ENCODE measurements around the gene L3MBTL4. TPM values are rescaled to one million over a fixed set of nuclear protein-coding genes. Genes with fewer than 3 reads are reported as not detected.

Gene L3MBTL4
- total and polyA plus RNA-seq, 4 donors, result 2.3 to 15.0 (median 5.0) TPM

- TF ChIP-seq, protein P1, sequence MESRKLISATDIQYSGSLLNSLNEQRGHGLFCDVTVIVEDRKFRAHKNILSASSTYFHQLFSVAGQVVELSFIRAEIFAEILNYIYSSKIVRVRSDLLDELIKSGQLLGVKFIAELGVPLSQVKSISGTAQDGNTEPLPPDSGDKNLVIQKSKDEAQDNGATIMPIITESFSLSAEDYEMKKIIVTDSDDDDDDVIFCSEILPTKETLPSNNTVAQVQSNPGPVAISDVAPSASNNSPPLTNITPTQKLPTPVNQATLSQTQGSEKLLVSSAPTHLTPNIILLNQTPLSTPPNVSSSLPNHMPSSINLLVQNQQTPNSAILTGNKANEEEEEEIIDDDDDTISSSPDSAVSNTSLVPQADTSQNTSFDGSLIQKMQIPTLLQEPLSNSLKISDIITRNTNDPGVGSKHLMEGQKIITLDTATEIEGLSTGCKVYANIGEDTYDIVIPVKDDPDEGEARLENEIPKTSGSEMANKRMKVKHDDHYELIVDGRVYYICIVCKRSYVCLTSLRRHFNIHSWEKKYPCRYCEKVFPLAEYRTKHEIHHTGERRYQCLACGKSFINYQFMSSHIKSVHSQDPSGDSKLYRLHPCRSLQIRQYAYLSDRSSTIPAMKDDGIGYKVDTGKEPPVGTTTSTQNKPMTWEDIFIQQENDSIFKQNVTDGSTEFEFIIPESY (IDR thresholded peaks at IDR 0.05), result no peak
- TF ChIP-seq ATF3 (IDR thresholded peaks at IDR 0.05) (no peak), FOXA2 (IDR thresholded peaks at IDR 0.05) (no peak), GABPA (IDR thresholded peaks at IDR 0.05 in 1 of 2, conservative IDR thresholded peaks at IDR 0.05 in 1 of 2) (no peak)
Measured at GRCh38 chr18:5964996-5965395, 449.7 kb downstream of the L3MBTL4 start (continued).

DNA sequence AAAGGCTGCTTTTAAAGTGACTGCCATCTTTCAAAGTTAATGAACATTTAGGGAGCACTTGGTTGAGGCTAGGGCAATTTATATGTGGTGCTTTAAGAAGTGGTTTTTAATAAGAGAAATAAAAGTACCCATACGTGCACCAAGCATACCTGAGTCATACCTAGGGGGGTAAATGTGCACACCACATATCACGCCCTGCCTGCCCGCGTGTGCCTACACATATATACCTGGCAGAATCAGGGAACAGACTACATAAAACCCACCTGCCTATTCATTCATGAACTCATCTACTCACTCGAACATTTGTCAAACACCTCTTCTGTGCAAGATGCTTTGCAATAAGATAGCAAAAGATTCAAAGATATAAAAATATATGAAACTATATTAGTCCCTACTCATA, 450.1 kb downstream of the L3MBTL4 start:
- no peak for TF ChIP-seq CTCF (IDR thresholded peaks at IDR 0.05; ENCODE audit: low read depth, low read length, missing input control)
- no peak for TF ChIP-seq SP1 (IDR thresholded peaks at IDR 0.05)
- no peak for TF ChIP-seq RXRA (IDR thresholded peaks at IDR 0.05)
- TF ChIP-seq HNF4A (conservative IDR thresholded peaks at IDR 0.05), result no peak
- no peak for TF ChIP-seq TAF1 (conservative IDR thresholded peaks at IDR 0.05)
- no peak for TF ChIP-seq YY1 (IDR thresholded peaks at IDR 0.05)
- no peak overlapping the region for H3K27ac ChIP-seq (ENCODE audit: low read depth in 1 of 2, low read length in 2 of 2)

GRCh38 chr18:5964108-5964507, 450.6 kb downstream of the L3MBTL4 start:
- no peak for TF ChIP-seq SP1 (IDR thresholded peaks at IDR 0.05)
- no peak for TF ChIP-seq FOXA1 (IDR thresholded peaks at IDR 0.05)
- no peak for TF ChIP-seq ATF3 (IDR thresholded peaks at IDR 0.05)
- TF ChIP-seq RXRA (IDR thresholded peaks at IDR 0.05), result no peak
- no peak for TF ChIP-seq GABPA (IDR thresholded peaks at IDR 0.05 in 1 of 2, conservative IDR thresholded peaks at IDR 0.05 in 1 of 2)
- no peak for TF ChIP-seq HNF4A (conservative IDR thresholded peaks at IDR 0.05)
- no peak for TF ChIP-seq JUND (IDR thresholded peaks at IDR 0.05)
- TF ChIP-seq, protein P1 (IDR thresholded peaks at IDR 0.05), result no peak
- no peak for TF ChIP-seq MAX (IDR thresholded peaks at IDR 0.05)
- no peak for TF ChIP-seq HNF4G (IDR thresholded peaks at IDR 0.05)
- 91% methylated on average over 8 of the region's 8 CpGs for WGBS
- no peak overlapping the region for H3K27ac ChIP-seq (ENCODE audit: low read depth in 1 of 2, low read length in 2 of 2)
- no peak for DNase-seq (ENCODE audit: low spot score)
- no peak overlapping the region for H3K9ac ChIP-seq (ENCODE audit: low read depth in 1 of 2, low read length in 2 of 2)
- H3K9me3 ChIP-seq (ENCODE audit: control insufficient read depth in 4 of 4, low read length in 3 of 4), result no peaks in the 10 kb centered on the region
- no peaks in the 10 kb centered on the region for H3K27me3 ChIP-seq (ENCODE audit: control insufficient read depth in 4 of 4, insufficient read depth in 4 of 4, low read length in 3 of 4)
- H3K4me3 ChIP-seq (ENCODE audit: low read depth in 1 of 3, low read length in 3 of 3), result no peak overlapping the region
- H3K4me1 ChIP-seq (ENCODE audit: control insufficient read depth in 4 of 4, insufficient read depth in 4 of 4, low read length in 3 of 4), result no peaks in the 10 kb centered on the region
- H3K36me3 ChIP-seq (ENCODE audit: control insufficient read depth in 4 of 4, insufficient read depth in 3 of 4, low read depth in 1 of 4, low read length in 3 of 4), result peaks cover 0 to 5% (median 1%) of the 10 kb centered on the region in 4 donors

More for the DNA sequence above, 450.1 kb downstream of the L3MBTL4 start:
- no peak overlapping the region for H3K9ac ChIP-seq (ENCODE audit: low read depth in 1 of 2, low read length in 2 of 2)
- DNase-seq (ENCODE audit: low spot score), result no peak
- H3K4me3 ChIP-seq (ENCODE audit: low read depth in 1 of 3, low read length in 3 of 3), result no peak overlapping the region
- no peaks in the 10 kb centered on the region for H3K27me3 ChIP-seq (ENCODE audit: control insufficient read depth in 4 of 4, insufficient read depth in 4 of 4, low read length in 3 of 4)
- H3K4me1 ChIP-seq (ENCODE audit: control insufficient read depth in 4 of 4, insufficient read depth in 4 of 4, low read length in 3 of 4), result no peaks in the 10 kb centered on the region
- WGBS, result 88% methylated on average over 5 of the region's 5 CpGs
- H3K9me3 ChIP-seq (ENCODE audit: control insufficient read depth in 4 of 4, low read length in 3 of 4), result no peaks in the 10 kb centered on the region
- H3K36me3 ChIP-seq (ENCODE audit: control insufficient read depth in 4 of 4, insufficient read depth in 3 of 4, low read depth in 1 of 4, low read length in 3 of 4), result peaks cover 0 to 3% (median 1%) of the 10 kb centered on the region in 4 donors

Measured in liver (tissue), 9 donors.